NT2/D1 (cell line): ENCODE data around the gene GSAP.

ENCODE experiments used
- DNase-seq: peaks from one replicate; pipeline ENCODE4 v3.0.0-alpha.2; 2011; ENCODE audit warnings: low read depth, low spot score
- H3K27me3 ChIP-seq: 2 replicates; pipeline ENCODE4 v1.6.0; 2011; ENCODE audit warnings: mild to moderate bottlenecking; ENCODE audit not compliant: insufficient read length, insufficient read depth
- H3K36me3 ChIP-seq: 2 replicates; pipeline ENCODE4 v1.6.1; 2011; ENCODE audit warnings: mild to moderate bottlenecking, low read length, mixed read lengths; ENCODE audit not compliant: insufficient read depth, insufficient read length
- H3K4me1 ChIP-seq: 2 replicates; pipeline ENCODE4 v1.5.1; 2011; ENCODE audit not compliant: insufficient read depth, insufficient read length
- H3K4me3 ChIP-seq: 2 replicates; pipeline ENCODE4 v1.5.1; 2011; ENCODE audit warnings: low read depth; ENCODE audit not compliant: insufficient read length
- H3K9ac ChIP-seq: 2 replicates; pipeline ENCODE4 v1.6.0; 2011; ENCODE audit warnings: low read depth; ENCODE audit not compliant: insufficient read length
- H3K9me3 ChIP-seq: 2 replicates; pipeline ENCODE4 v1.5.1; 2011; ENCODE audit warnings: mild to moderate bottlenecking, low read length; ENCODE audit not compliant: insufficient read depth
- SUZ12 ChIP-seq: IDR thresholded peaks from 2 replicates; pipeline ENCODE4 v1.6.1; 2011; ENCODE audit not compliant: insufficient read length, insufficient read depth; ENCODE audit errors: extremely low read depth
- YY1 ChIP-seq: IDR thresholded peaks from 2 replicates; pipeline ENCODE4 v1.6.1; 2011; ENCODE audit not compliant: insufficient read length, insufficient read depth
- ZNF274 ChIP-seq: IDR thresholded peaks from 2 replicates; pipeline ENCODE4 v1.6.1; 2011; ENCODE audit warnings: mild to moderate bottlenecking, low read depth, low read length

GSAP gene

DNA sequence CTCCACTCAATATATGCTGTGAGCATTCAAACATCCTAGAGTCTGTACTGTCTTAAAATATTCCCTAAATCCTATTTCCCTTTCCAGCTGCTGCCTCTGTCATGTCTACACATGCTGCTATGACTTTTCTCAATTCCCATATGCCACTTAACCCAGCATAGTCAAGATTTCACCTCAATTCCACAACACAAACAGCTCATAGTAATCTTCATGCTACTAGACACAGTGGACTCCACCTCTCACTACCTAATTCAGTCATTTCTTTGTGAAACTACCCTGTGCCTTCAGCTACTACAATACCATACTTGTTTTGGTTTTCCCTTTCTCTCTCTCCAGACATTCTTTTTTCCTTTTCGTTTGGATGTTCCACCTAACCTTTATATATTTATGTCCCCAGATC lies 45.5 kb downstream of the GSAP start:
- no peak for DNase-seq
- no peak overlapping the region for H3K4me3 ChIP-seq
- no peaks in the 10 kb centered on the region for H3K27me3 ChIP-seq
- H3K9ac ChIP-seq, result no peak overlapping the region
- no peak for TF ChIP-seq ZNF274
- TF ChIP-seq SUZ12, result no peak
- no peak for TF ChIP-seq YY1
- H3K4me1 ChIP-seq, result no peaks in the 10 kb centered on the region
- H3K36me3 ChIP-seq, result no peaks in the 10 kb centered on the region
- peaks cover 11% of the 10 kb centered on the region; the same call in 1 of the 2 replicates for H3K9me3 ChIP-seq

DNA sequence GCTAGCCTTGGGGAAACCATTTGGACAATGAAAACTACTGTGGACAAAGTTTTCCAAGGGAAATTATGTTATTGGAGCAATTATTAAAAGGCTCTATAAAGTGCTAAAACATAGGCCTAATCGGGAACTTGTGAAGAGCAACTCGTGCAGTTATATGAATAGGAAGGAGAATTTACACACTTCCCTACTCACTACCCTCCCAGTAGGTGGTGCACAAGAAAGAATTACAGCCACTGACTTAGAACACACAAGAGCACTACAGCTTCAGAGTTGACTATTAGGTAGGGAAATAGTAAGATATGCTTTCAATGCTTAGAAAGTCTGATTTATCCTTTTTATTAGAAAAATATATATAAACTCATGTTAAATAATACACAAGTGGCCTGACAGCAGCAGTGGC lies 47.2 kb downstream of the GSAP start:
- Histone ChIP-seq H3K9ac (no peak overlapping the region), H3K4me1 (no peaks in the 10 kb centered on the region), H3K9me3 (peaks cover 11% of the 10 kb centered on the region; the same call in 1 of the 2 replicates), H3K27me3 (no peaks in the 10 kb centered on the region), H3K36me3 (no peaks in the 10 kb centered on the region), H3K4me3 (no peak overlapping the region)
- TF ChIP-seq YY1 (no peak), SUZ12 (no peak), ZNF274 (no peak)
- DNase-seq, result no peak

- DNase-seq, result no peak
- no peak for TF ChIP-seq SUZ12
- no peak for TF ChIP-seq ZNF274
- TF ChIP-seq YY1, result no peak
- no peaks in the 10 kb centered on the region for H3K4me1 ChIP-seq
- no peaks in the 10 kb centered on the region for H3K36me3 ChIP-seq
- H3K9ac ChIP-seq, result no peak overlapping the region
- no peak overlapping the region for H3K4me3 ChIP-seq
- H3K9me3 ChIP-seq, result peaks cover 11% of the 10 kb centered on the region; the same call in 1 of the 2 replicates
- H3K27me3 ChIP-seq, result no peaks in the 10 kb centered on the region
These were observed 48.2 kb downstream of the GSAP start for GRCh38 chr7:77367976-77368375.

DNA sequence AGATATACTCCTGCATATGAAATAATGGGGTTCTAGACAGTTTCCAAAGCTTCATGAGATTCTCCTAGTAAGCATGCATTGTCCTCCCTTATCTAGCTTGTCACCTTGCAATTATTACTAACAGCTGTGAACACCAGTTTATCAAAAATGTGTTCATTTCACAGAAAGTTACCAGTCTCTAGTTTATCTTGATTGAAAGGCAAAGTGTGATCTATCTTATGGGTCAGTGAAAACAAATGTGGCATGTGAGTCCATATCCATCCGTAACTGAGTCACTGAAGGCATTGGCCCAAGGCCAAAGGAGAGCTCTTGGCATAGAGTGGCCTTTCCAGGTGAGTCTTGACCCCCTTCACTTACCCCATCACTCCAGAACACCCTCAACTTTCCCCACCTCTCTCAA lies 53.2 kb downstream of the GSAP start:
- 0 out of 2 replicates have a peak, but pooled peaks cover 7% of the 10 kb centered on the region for H3K9me3 ChIP-seq

DNA sequence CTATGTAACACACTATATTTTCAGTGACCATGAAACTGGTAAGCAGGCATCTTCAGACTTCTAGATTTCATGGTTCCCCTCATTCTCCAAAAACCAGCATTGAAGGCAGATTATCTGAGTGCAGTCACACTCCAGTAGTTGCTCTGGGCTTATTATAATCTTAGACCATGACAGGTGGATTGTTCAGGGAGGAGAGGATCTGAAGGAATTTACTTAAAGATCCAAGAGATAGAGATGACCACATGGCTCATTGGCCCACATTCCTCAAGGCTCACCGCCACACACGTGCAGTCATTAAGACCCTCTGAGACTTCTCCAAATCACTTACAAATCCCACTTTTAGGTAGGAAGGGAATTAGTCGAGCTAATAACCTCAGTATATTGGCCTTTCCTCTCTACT lies 55.2 kb downstream of the GSAP start:
- Histone ChIP-seq H3K36me3 (no peaks in the 10 kb centered on the region), H3K4me1 (no peaks in the 10 kb centered on the region), H3K27me3 (no peaks in the 10 kb centered on the region), H3K9ac (no peak overlapping the region), H3K9me3 (no peaks in the 10 kb centered on the region), H3K4me3 (no peak overlapping the region)
- no peak for DNase-seq
- TF ChIP-seq YY1, result no peak
- no peak for TF ChIP-seq SUZ12
- TF ChIP-seq ZNF274, result no peak

More for the DNA sequence above, 53.2 kb downstream of the GSAP start:
- Histone ChIP-seq H3K4me3 (no peak overlapping the region), H3K9ac (no peak overlapping the region), H3K36me3 (no peaks in the 10 kb centered on the region), H3K27me3 (no peaks in the 10 kb centered on the region), H3K4me1 (no peaks in the 10 kb centered on the region)
- TF ChIP-seq SUZ12, result no peak
- no peak for TF ChIP-seq ZNF274
- TF ChIP-seq YY1, result no peak
- no peak for DNase-seq

DNA sequence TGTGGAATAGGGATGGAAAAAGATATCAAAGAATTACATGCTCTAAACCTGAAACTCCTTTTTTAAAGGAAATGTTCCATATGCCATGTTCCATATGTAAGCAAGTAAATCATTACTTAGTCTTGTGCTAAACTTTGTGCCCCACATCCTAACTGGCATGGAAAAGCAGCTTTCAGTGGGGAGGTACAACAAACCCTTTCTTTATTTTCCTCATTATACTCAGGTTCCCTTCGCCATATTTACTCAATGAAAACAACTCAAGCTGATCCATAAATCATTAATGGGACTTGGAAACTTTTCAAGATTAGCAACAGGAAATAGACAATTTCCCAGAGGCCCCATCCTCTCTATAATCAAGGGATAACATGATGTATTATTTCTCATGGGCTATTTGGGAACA lies 56.0 kb downstream of the GSAP start:
- no peaks in the 10 kb centered on the region for H3K9me3 ChIP-seq
- no peaks in the 10 kb centered on the region for H3K27me3 ChIP-seq
- H3K36me3 ChIP-seq, result no peaks in the 10 kb centered on the region
- DNase-seq, result no peak
- H3K4me3 ChIP-seq, result no peak overlapping the region
- no peak for TF ChIP-seq YY1
- no peak for TF ChIP-seq ZNF274
- no peak for TF ChIP-seq SUZ12
- no peak overlapping the region for H3K9ac ChIP-seq
- no peaks in the 10 kb centered on the region for H3K4me1 ChIP-seq

GRCh38 chr7:77359599-77359998 lies 56.5 kb downstream of the GSAP start:
- H3K9ac ChIP-seq, result no peak overlapping the region
- H3K9me3 ChIP-seq, result no peaks in the 10 kb centered on the region
- no peaks in the 10 kb centered on the region for H3K36me3 ChIP-seq
- no peaks in the 10 kb centered on the region for H3K4me1 ChIP-seq
- H3K27me3 ChIP-seq, result no peaks in the 10 kb centered on the region
- TF ChIP-seq ZNF274, result no peak
- DNase-seq, result no peak
- no peak overlapping the region for H3K4me3 ChIP-seq

- Histone ChIP-seq H3K36me3 (no peaks in the 10 kb centered on the region), H3K27me3 (no peaks in the 10 kb centered on the region), H3K9ac (no peak overlapping the region), H3K9me3 (no peaks in the 10 kb centered on the region), H3K4me1 (no peaks in the 10 kb centered on the region), H3K4me3 (no peak overlapping the region)
- TF ChIP-seq SUZ12 (no peak), YY1 (no peak), ZNF274 (no peak)
- no peak for DNase-seq
These were observed 61.2 kb downstream of the GSAP start for GRCh38 chr7:77354914-77355313.
